ENCODE data around the gene PDZRN3.

DNA sequence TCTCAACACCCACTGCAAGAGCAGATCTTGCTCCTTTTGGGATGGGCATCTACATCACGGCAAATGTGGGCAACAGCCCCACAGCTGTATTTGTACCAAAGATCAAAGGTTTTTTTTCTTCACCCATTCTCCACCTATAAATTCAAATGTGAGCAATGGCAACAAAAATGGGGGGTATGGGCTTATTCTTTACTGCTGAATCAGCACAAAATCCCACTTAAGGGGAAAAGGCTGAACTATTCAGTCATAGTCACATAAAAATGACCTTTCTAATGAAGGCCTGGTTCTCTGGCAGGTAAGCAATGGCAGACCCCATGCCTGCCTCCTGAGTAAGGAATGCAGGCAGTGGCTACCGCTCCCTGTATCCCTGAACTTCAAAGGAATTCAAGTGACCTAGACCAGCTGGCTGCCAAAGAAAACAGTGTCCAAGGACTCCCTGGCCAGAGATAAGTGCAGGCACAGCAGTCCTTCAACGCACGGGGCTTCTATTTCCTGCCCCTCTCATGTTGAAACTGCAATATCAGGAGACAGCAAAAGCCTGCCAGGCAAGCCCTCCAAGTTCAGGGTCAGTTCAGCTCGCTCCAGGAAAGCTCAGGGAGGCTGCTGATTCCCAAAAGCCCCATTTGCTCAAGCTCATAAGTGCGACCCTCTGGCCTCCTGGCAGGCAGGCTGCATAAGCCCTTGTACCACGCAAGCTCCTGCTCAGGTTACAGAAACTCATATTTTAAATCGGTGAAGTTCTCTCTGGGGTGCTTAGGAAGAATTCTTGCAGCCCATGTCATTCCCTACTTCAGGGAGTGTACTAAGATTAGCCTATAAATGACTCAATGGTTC is 134.1 kb downstream of the PDZRN3 start:
- TF ChIP-seq SIN3A (IDR thresholded peaks at IDR 0.05; ENCODE audit: borderline replicate concordance, insufficient read depth, low read length) (no peak), POLR2AphosphoS5 (IDR thresholded peaks at IDR 0.05; ENCODE audit: low read depth, low read length) (no peak), TAF1 (IDR thresholded peaks at IDR 0.05; ENCODE audit: borderline replicate concordance, insufficient read depth, low read length) (no peak), FOXP2 (optimal IDR thresholded peaks at IDR 0.05; ENCODE audit: borderline replicate concordance, extremely low read depth, extremely low read length, insufficient read depth) (no peak)
- TF ChIP-seq, protein P1, sequence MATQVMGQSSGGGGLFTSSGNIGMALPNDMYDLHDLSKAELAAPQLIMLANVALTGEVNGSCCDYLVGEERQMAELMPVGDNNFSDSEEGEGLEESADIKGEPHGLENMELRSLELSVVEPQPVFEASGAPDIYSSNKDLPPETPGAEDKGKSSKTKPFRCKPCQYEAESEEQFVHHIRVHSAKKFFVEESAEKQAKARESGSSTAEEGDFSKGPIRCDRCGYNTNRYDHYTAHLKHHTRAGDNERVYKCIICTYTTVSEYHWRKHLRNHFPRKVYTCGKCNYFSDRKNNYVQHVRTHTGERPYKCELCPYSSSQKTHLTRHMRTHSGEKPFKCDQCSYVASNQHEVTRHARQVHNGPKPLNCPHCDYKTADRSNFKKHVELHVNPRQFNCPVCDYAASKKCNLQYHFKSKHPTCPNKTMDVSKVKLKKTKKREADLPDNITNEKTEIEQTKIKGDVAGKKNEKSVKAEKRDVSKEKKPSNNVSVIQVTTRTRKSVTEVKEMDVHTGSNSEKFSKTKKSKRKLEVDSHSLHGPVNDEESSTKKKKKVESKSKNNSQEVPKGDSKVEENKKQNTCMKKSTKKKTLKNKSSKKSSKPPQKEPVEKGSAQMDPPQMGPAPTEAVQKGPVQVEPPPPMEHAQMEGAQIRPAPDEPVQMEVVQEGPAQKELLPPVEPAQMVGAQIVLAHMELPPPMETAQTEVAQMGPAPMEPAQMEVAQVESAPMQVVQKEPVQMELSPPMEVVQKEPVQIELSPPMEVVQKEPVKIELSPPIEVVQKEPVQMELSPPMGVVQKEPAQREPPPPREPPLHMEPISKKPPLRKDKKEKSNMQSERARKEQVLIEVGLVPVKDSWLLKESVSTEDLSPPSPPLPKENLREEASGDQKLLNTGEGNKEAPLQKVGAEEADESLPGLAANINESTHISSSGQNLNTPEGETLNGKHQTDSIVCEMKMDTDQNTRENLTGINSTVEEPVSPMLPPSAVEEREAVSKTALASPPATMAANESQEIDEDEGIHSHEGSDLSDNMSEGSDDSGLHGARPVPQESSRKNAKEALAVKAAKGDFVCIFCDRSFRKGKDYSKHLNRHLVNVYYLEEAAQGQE (IDR thresholded peaks at IDR 0.05; ENCODE audit: insufficient read depth in 1 of 2, low read depth in 2 of 2, low read length in 2 of 2), result no peak
